ENCODE measurements around the gene TMEM134.

TMEM134 gene

DNA sequence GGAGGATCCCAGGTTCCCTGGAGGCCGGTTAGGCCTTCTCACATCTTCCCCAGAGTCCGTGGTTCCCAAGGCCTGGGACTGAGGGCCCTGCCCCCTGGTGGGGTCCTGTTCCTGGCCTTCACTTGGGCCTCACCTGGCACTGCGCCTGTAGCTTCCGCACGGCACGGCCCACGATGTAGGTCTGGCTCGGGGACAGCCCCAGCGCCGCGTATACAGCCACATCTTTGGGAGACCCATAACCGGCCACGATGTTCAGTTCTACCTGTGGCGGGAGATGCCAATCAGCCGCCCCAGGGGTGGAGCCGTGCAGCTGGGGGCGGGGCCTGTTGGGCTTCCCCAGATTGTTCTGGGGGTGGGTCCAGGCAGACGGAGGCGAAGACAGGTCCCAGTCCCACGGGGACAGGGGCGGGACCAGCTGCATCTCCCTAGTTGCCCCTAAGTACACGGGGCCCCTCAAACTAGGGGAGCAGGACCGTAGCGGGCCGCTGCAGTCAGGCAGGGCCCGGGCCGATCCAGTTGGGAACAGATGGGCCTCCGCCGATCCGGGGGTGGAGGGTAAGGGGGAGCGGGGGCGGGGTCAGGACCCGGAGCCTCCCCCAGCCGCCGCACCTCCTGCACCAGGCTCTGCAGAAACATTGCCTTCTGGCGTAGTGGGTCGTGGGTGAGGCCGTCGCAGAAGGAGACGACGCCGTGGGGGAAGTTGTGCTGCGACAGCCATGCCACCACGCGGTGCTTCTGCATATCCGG is 23.9 kb upstream of the TMEM134 start:
- Histone ChIP-seq H3K27ac (ENCODE audit: low read depth, low read length) (no peak overlapping the region), H3K27me3 (ENCODE audit: control insufficient read depth, low read length) (no peaks in the 10 kb centered on the region), H4K20me1 (ENCODE audit: control insufficient read depth, insufficient read depth, low read depth, low read length) (no peaks in the 10 kb centered on the region), H3K9me2 (replicated peaks; ENCODE audit: control insufficient read depth, low read length) (no peaks in the 10 kb centered on the region), H3K79me2 (ENCODE audit: control insufficient read depth, low read length) (peaks cover 5% of the 10 kb centered on the region), H3K4me1 (ENCODE audit: control insufficient read depth, low read length) (no peaks in the 10 kb centered on the region), H3F3A (ENCODE audit: control insufficient read depth, insufficient read depth) (peaks cover 4% of the 10 kb centered on the region; the same call in 1 of the 2 replicates), H3K4me3 (ENCODE audit: low read length) (no peak overlapping the region), H3K9me3 (ENCODE audit: control insufficient read depth, insufficient read depth, low read length) (no peaks in the 10 kb centered on the region), H3K4me2 (ENCODE audit: low read length) (no peak overlapping the region), H3K36me3 (ENCODE audit: control insufficient read depth, low read length) (peaks cover 80% of the 10 kb centered on the region)
- TF ChIP-seq EZH2phosphoT487 (IDR thresholded peaks at IDR 0.05; ENCODE audit: borderline replicate concordance, low read length) = no peak
- TF ChIP-seq, protein P1, sequence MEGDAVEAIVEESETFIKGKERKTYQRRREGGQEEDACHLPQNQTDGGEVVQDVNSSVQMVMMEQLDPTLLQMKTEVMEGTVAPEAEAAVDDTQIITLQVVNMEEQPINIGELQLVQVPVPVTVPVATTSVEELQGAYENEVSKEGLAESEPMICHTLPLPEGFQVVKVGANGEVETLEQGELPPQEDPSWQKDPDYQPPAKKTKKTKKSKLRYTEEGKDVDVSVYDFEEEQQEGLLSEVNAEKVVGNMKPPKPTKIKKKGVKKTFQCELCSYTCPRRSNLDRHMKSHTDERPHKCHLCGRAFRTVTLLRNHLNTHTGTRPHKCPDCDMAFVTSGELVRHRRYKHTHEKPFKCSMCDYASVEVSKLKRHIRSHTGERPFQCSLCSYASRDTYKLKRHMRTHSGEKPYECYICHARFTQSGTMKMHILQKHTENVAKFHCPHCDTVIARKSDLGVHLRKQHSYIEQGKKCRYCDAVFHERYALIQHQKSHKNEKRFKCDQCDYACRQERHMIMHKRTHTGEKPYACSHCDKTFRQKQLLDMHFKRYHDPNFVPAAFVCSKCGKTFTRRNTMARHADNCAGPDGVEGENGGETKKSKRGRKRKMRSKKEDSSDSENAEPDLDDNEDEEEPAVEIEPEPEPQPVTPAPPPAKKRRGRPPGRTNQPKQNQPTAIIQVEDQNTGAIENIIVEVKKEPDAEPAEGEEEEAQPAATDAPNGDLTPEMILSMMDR (IDR thresholded peaks at IDR 0.05; ENCODE audit: low read depth, low read length, poor library complexity, severe bottlenecking) = no peak

DNA sequence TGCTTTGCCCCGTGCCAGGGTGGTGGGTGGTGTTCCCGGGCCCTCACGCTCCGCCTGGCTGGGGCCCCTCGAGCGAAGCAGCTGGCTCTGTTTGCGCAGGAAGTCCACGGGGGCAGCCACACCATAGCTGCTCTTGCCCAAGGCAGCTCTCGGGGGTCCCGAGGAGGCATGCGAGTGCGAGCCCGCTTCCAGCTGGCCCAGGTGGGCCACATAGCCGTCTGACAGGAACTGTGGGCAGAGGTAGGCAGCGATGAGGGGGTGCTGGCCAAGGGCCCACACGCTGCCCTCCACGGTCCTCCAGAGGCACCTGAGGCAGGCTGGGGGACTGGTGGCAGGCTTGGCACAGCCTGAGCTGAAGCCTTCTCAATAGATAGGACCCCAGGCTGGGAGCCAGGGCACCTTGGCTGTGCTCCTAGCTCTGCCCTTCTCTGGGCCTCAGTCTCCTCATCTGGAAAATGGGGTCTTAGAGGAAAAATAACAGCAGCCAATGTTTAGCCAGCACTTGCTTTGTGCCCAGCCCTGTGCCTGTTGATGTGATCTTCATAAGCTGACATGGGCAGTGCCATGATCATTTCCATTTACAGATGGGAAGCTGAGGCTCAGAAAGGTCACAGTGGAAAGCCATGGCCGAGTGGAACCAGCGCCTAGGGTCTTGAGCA is 23.1 kb upstream of the TMEM134 start:
- H3K4me1 ChIP-seq (ENCODE audit: control insufficient read depth, low read length) = no peaks in the 10 kb centered on the region
- H3K79me2 ChIP-seq (ENCODE audit: control insufficient read depth, low read length) = peaks cover 12% of the 10 kb centered on the region
- TF ChIP-seq, protein P1 (IDR thresholded peaks at IDR 0.05; ENCODE audit: low read depth, low read length, poor library complexity, severe bottlenecking) = no peak
- no peak for TF ChIP-seq EZH2phosphoT487 (IDR thresholded peaks at IDR 0.05; ENCODE audit: borderline replicate concordance, low read length)
- peaks cover 79% of the 10 kb centered on the region for H3K36me3 ChIP-seq (ENCODE audit: control insufficient read depth, low read length)
- no peaks in the 10 kb centered on the region for H3K9me3 ChIP-seq (ENCODE audit: control insufficient read depth, insufficient read depth, low read length)
- H3K9me2 ChIP-seq (replicated peaks; ENCODE audit: control insufficient read depth, low read length) = no peaks in the 10 kb centered on the region
- no peak overlapping the region for H3K4me2 ChIP-seq (ENCODE audit: low read length)
- H3K4me3 ChIP-seq (ENCODE audit: low read length) = no peak overlapping the region
- H4K20me1 ChIP-seq (ENCODE audit: control insufficient read depth, insufficient read depth, low read depth, low read length) = no peaks in the 10 kb centered on the region
- no peaks in the 10 kb centered on the region for H3K27me3 ChIP-seq (ENCODE audit: control insufficient read depth, low read length)
- H3K27ac ChIP-seq (ENCODE audit: low read depth, low read length) = no peak overlapping the region
- H3F3A ChIP-seq (ENCODE audit: control insufficient read depth, insufficient read depth) = peaks cover 7% of the 10 kb centered on the region; the same call in 1 of the 2 replicates

DNA sequence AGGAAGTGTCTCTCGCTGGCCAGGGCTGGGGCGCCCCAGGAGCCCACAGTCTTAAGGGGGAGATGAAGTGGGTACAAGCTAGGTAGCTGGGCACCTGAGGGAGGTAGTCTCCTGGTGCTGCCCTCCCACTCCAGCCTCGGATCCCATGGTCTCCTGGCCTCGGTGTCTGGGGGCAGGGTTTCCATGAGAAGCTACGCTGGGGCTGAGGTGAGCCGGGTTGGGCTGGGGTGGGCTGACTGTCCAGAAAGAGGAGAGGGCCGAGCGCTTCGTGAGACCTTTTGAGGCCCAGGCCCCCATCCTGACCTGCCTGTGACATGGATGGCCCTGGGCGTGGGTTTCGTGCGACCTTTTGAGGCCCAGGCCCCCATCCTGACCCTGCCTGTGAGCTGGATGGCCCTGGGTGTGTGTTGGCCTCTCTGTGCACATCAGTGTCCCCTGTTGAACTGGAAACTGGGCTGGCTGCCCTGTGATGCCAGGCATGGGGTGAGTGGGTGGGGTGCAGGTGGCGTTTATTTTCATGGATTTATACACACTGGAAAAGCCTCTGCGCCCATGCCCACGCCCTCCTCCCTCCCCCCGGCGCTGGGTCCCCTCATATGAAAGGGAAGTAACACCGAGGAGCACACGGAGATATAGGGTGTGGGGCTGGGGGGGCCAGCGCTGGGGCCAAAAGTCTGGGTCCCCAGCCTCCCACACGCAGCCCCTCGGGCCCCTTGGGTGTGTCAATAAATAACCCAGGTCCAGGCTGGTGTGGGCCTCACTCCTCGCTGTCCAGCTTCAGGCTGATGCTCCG is 22.4 kb upstream of the TMEM134 start:
- peaks cover 6% of the 10 kb centered on the region for H3K4me1 ChIP-seq (ENCODE audit: control insufficient read depth, low read length)
- no peaks in the 10 kb centered on the region for H3K9me2 ChIP-seq (replicated peaks; ENCODE audit: control insufficient read depth, low read length)
- H3K27ac ChIP-seq (ENCODE audit: low read depth, low read length) = no peak overlapping the region
- no peak overlapping the region for H3K4me2 ChIP-seq (ENCODE audit: low read length)
- H3K4me3 ChIP-seq (ENCODE audit: low read length) = no peak overlapping the region
- TF ChIP-seq EZH2phosphoT487 (IDR thresholded peaks at IDR 0.05; ENCODE audit: borderline replicate concordance, low read length) = no peak
- TF ChIP-seq, protein P1 (IDR thresholded peaks at IDR 0.05; ENCODE audit: low read depth, low read length, poor library complexity, severe bottlenecking) = no peak
- H3K36me3 ChIP-seq (ENCODE audit: control insufficient read depth, low read length) = peaks cover 86% of the 10 kb centered on the region
- no peaks in the 10 kb centered on the region for H3K27me3 ChIP-seq (ENCODE audit: control insufficient read depth, low read length)
- no peaks in the 10 kb centered on the region for H3K9me3 ChIP-seq (ENCODE audit: control insufficient read depth, insufficient read depth, low read length)
- H3F3A ChIP-seq (ENCODE audit: control insufficient read depth, insufficient read depth) = peaks cover 7% of the 10 kb centered on the region
- H3K79me2 ChIP-seq (ENCODE audit: control insufficient read depth, low read length) = peaks cover 19% of the 10 kb centered on the region
- no peaks in the 10 kb centered on the region for H4K20me1 ChIP-seq (ENCODE audit: control insufficient read depth, insufficient read depth, low read depth, low read length)
